Measurements from ENCODE around the gene DMTF1. TPM values are rescaled to one million over a fixed set of nuclear protein-coding genes. Genes with fewer than 3 reads are reported as not detected.

DMTF1 gene
- polyA plus RNA-seq, 1 of the 3 experiments (the other 2 are of a cell fraction): 108 TPM

DNA sequence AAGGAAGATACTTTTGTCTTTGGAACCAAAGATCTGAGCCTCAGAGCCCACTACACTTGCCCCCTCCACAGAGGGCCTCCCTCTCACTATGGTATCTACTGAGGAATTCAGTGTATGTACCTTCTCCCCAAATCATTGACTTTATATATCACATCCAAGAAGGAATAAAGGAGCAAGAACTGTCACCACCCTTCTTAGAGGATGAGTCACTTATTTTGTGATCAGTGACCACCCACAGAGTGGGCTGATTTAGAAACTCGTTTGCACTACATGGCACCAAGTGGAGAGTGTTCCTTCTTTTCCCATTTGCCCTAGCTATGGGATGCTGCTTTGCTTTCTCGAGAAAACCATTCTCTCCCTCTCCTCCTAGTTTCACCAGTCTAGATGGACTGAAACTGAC lies 61.6 kb downstream of the DMTF1 start:
- Histone ChIP-seq H3K9ac (no peak overlapping the region), H3K27me3 (ENCODE audit: insufficient read depth) (no peaks in the 10 kb centered on the region), H3K4me2 (no peak overlapping the region), H3K4me3 (ENCODE audit: low read depth in 2 of 2, low read length in 1 of 2) (no peak overlapping the region), H3K36me3 (replicated peaks in 1 of 2; ENCODE audit: control insufficient read depth in 1 of 2, insufficient read depth in 2 of 2, low read length in 1 of 2) (peaks cover 0 to 27% of the 10 kb centered on the region in 2 experiments), H3K9me3 (no peaks in the 10 kb centered on the region), H3F3A (replicated peaks; ENCODE audit: insufficient read depth) (peaks cover under 1% of the 10 kb centered on the region), H3K79me2 (ENCODE audit: insufficient read depth) (peaks cover 63% of the 10 kb centered on the region), H4K20me1 (ENCODE audit: insufficient read depth) (no peaks in the 10 kb centered on the region; the same call in 1 of the 2 replicates), H2AFZ (ENCODE audit: low read depth) (no peak overlapping the region), H3K4me1 (ENCODE audit: control insufficient read depth in 1 of 2, insufficient read depth in 2 of 2, low read depth in 1 of 2, low read length in 1 of 2) (peaks cover 0 to 15% of the 10 kb centered on the region in 2 experiments; a peak in 2 of 4 replicates), H3K27ac (ENCODE audit: low read depth in 2 of 2, low read length in 1 of 2) (no peak overlapping the region), H3K9me2 (no peaks in the 10 kb centered on the region)
- no peak for DNase-seq
- CTCF ChIA-PET: interaction anchor here (0.7 to 1.6 kb wide), 4 partner anchors 15 to 289 kb away, joined by 3 to 5 read pairs (median 4); no protein-coding TSS in a partner anchor
- TF ChIP-seq, protein P1, sequence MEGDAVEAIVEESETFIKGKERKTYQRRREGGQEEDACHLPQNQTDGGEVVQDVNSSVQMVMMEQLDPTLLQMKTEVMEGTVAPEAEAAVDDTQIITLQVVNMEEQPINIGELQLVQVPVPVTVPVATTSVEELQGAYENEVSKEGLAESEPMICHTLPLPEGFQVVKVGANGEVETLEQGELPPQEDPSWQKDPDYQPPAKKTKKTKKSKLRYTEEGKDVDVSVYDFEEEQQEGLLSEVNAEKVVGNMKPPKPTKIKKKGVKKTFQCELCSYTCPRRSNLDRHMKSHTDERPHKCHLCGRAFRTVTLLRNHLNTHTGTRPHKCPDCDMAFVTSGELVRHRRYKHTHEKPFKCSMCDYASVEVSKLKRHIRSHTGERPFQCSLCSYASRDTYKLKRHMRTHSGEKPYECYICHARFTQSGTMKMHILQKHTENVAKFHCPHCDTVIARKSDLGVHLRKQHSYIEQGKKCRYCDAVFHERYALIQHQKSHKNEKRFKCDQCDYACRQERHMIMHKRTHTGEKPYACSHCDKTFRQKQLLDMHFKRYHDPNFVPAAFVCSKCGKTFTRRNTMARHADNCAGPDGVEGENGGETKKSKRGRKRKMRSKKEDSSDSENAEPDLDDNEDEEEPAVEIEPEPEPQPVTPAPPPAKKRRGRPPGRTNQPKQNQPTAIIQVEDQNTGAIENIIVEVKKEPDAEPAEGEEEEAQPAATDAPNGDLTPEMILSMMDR (IDR thresholded peaks at IDR 0.05): no peak
- WGBS (ENCODE audit: low lambda C conversion rate): 78% methylated on average over 2 of the region's 2 CpGs
- POLR2A ChIA-PET: interaction anchor here (0.9 to 1.6 kb wide), 2 partner anchors 9 to 62 kb away, joined by 3 to 8 read pairs; partner anchors contain the start of gene DMTF1

DNA sequence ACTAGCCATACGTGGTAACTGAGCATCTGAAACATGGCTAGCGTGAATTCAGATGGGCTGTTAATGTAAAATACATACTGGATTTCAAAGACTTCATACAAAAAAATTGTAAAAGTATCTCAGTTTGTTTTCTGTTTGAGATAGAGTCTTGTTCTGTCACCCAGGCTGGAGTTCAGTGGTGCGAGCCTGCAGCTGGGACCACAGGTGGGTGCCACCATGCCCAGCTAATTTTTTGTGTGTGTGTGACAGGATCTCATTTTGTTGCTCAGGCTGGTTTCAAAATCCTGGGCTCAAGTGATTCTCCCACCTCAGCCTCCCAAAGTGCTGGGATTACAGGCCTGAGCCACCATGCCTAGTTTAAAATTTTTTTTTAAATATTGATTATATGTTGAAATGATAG lies 62.8 kb downstream of the DMTF1 start:
- Histone ChIP-seq H4K20me1 (ENCODE audit: insufficient read depth) (no peaks in the 10 kb centered on the region; the same call in 1 of the 2 replicates), H3K9me3 (no peaks in the 10 kb centered on the region), H3K9ac (no peak overlapping the region), H3K4me3 (ENCODE audit: low read depth in 2 of 2, low read length in 1 of 2) (no peak overlapping the region), H3K36me3 (replicated peaks in 1 of 2; ENCODE audit: control insufficient read depth in 1 of 2, insufficient read depth in 2 of 2, low read length in 1 of 2) (peaks cover 0 to 27% of the 10 kb centered on the region in 2 experiments), H3K27ac (ENCODE audit: low read depth in 2 of 2, low read length in 1 of 2) (no peak overlapping the region), H3K27me3 (ENCODE audit: insufficient read depth) (no peaks in the 10 kb centered on the region), H2AFZ (ENCODE audit: low read depth) (no peak overlapping the region), H3K9me2 (no peaks in the 10 kb centered on the region), H3K4me1 (ENCODE audit: control insufficient read depth in 1 of 2, insufficient read depth in 2 of 2, low read depth in 1 of 2, low read length in 1 of 2) (peaks cover 0 to 22% of the 10 kb centered on the region in 2 experiments; a peak in 2 of 4 replicates), H3K4me2 (no peak overlapping the region), H3K79me2 (ENCODE audit: insufficient read depth) (peaks cover 59% of the 10 kb centered on the region), H3F3A (replicated peaks; ENCODE audit: insufficient read depth) (peaks cover 5% of the 10 kb centered on the region)
- TF ChIP-seq TEAD4 (IDR thresholded peaks at IDR 0.05; ENCODE audit: borderline replicate concordance, insufficient read depth) (no peak), JUND (IDR thresholded peaks at IDR 0.05) (no peak), RCOR1 (IDR thresholded peaks at IDR 0.05; ENCODE audit: low read length) (no peak), POLR2AphosphoS5 (IDR thresholded peaks at IDR 0.05; ENCODE audit: low read depth, low read length) (no peak), GATA2 (CRISPR knock-in tag; IDR thresholded peaks at IDR 0.05) (no peak), FOXM1 (IDR thresholded peaks at IDR 0.05; ENCODE audit: low read depth) (no peak), GABPA (IDR thresholded peaks at IDR 0.05; ENCODE audit: low read depth) (no peak), ELF1 (IDR thresholded peaks at IDR 0.05) (no peak), RAD21 (IDR thresholded peaks at IDR 0.05; ENCODE audit: low read length) (no peak), YY1 (IDR thresholded peaks at IDR 0.05; ENCODE audit: low read depth) (no peak)
- TF ChIP-seq, protein P2, sequence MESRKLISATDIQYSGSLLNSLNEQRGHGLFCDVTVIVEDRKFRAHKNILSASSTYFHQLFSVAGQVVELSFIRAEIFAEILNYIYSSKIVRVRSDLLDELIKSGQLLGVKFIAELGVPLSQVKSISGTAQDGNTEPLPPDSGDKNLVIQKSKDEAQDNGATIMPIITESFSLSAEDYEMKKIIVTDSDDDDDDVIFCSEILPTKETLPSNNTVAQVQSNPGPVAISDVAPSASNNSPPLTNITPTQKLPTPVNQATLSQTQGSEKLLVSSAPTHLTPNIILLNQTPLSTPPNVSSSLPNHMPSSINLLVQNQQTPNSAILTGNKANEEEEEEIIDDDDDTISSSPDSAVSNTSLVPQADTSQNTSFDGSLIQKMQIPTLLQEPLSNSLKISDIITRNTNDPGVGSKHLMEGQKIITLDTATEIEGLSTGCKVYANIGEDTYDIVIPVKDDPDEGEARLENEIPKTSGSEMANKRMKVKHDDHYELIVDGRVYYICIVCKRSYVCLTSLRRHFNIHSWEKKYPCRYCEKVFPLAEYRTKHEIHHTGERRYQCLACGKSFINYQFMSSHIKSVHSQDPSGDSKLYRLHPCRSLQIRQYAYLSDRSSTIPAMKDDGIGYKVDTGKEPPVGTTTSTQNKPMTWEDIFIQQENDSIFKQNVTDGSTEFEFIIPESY (IDR thresholded peaks at IDR 0.05; ENCODE audit: borderline replicate concordance, low read depth): no peak
- TF ChIP-seq, protein P1 (IDR thresholded peaks at IDR 0.05): no peak
- 99% methylated on average over 3 of the region's 3 CpGs for WGBS (ENCODE audit: low lambda C conversion rate)
- no peak for DNase-seq
- ChIA-PET POLR2A (interaction anchor here (1.2 kb wide), 1 partner anchor 8 kb away, joined by 4 read pairs; no protein-coding TSS in a partner anchor), CTCF (interaction anchor here (1.3 to 1.6 kb wide), 3 partner anchors 21 to 67 kb away, joined by 3 to 5 read pairs (median 4); no protein-coding TSS in a partner anchor)
